NCI-H774 (cell line): ENCODE measurements around the gene RABAC1.
"Not testable (repeated sequence)": the region's sequence is repeated elsewhere in the genome, so short reads cannot be mapped to it uniquely, and the experiment has no call there.

Experiments
- DNase-seq: peaks from one replicate; lab custom pipeline; 2025; lab: John Stamatoyannopoulos, UW

The RABAC1 gene

GRCh38 chr19:41945135-41945766 is 13.9 kb downstream of the RABAC1 start:
- DNase-seq: no peak

- DNase-seq: no peak
Measured at GRCh38 chr19:41944336-41944735, 14.8 kb downstream of the RABAC1 start.

- no peak for DNase-seq
Measured at GRCh38 chr19:41941410-41942202, 17.5 kb downstream of the RABAC1 start.

GRCh38 chr19:41940731-41941409 is 18.3 kb downstream of the RABAC1 start:
- no peak for DNase-seq

- DNase-seq: peak; percentile 26
Measured at GRCh38 chr19:41939861-41940730, 19.0 kb downstream of the RABAC1 start.

- DNase-seq: not testable (repeated sequence)
Measured at GRCh38 chr19:41939209-41939608, 19.9 kb downstream of the RABAC1 start.

GRCh38 chr19:41937525-41938468 is 21.3 kb downstream of the RABAC1 start:
- DNase-seq: no peak

- DNase-seq: no peak
Measured at GRCh38 chr19:41936961-41937360, 22.2 kb downstream of the RABAC1 start.

- DNase-seq: no peak
Measured at GRCh38 chr19:41936416-41936850, 22.7 kb downstream of the RABAC1 start.

GRCh38 chr19:41935760-41936415 is 23.2 kb downstream of the RABAC1 start:
- no peak for DNase-seq

GRCh38 chr19:41934849-41935374 is 24.2 kb downstream of the RABAC1 start:
- DNase-seq: peak; percentile 38

- no peak for DNase-seq
Measured at GRCh38 chr19:41933693-41934426, 25.3 kb downstream of the RABAC1 start.

GRCh38 chr19:41932720-41933332 is 26.3 kb downstream of the RABAC1 start:
- no peak for DNase-seq

GRCh38 chr19:41932259-41932719 is 26.8 kb downstream of the RABAC1 start:
- no peak for DNase-seq

GRCh38 chr19:41930926-41931592 is 28.1 kb downstream of the RABAC1 start:
- DNase-seq: no peak

- DNase-seq: no peak
Measured at GRCh38 chr19:41930322-41930722, 28.8 kb downstream of the RABAC1 start.

- no peak for DNase-seq
Measured at GRCh38 chr19:41929536-41930071, 29.5 kb downstream of the RABAC1 start.
